Measurements from ENCODE around the gene ETS2.

Gene ETS2

DNA sequence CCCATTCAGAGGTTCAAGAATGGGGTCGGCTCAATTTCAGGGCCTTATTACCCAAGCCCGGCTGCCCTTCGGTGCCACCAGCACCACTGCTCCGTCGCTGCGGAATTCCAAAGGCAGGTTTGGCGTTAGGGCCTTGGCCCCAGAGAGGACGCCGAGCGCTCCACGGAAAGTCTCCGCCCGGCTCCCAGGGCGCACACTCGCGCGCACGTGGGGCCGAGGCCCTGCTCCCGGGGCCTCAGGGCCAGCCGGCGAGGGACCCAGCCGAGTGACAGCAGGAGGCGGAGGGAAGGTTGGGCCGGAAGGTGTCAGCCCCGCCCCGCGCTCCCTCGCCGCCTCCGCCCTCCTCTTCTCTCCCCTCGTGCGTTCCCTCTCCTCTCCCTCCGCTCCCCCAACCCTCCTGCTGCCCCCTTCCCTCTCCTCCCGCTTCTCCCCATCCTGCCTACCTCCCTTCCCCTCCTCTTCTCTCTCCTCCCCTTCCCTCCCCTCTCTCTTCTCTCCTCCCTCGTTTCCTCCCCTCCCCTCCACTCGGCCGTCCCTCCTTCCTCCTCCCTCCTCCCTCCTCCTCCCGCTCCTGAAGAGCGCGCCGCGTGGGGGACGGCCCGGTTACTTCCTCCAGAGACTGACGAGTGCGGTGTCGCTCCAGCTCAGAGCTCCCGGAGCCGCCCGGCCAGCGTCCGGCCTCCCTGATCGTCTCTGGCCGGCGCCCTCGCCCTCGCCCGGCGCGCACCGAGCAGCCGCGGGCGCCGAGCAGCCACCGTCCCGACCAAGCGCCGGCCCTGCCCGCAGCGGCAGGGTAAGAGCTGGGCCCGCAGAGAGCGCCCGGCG lies at the start of gene ETS2:
Gene ETS2 (plus strand): TSS at position 602 of the 825 bp plus-strand sequence. CDS start 4,106 bp downstream, outside the sequence.
- DNase-seq (peak; percentile 71 to 76), ATAC-seq (peak; percentile 83)
- Mint-ChIP-seq H3K27me3 (peaks cover 6% of the 10 kb centered on the region), H3K4me3 (peak within 1 kb of the TSS; percentile 97 to 98), H3K4me1 (peaks cover 43% of the 10 kb centered on the region), H3K9me3 (peaks cover 0 to 5% of the 10 kb centered on the region in 2 donors), H3K27ac (peak within 1 kb of the TSS; percentile 98 to 99)

DNA sequence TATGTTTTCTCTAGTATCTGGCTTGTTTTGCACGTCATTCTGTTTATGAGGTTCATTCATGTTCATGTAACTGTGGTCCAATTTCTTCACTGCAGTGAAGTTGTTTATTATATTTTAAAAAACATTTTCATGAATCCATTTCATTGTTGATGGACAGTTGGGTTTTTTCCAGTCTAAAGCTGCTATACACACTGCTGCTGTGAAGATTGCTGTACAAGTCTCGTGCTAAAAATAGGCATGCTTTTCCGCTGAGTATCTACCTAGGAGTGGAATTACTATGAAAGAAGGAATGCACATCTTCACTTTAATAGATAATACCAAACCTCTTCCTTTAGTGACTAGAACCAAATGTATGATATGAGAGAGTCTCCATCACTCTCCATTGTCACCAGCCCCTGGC lies 49.0 kb upstream of the ETS2 start:
- Mint-ChIP-seq H3K27ac (peak overlapping the region in 1 of 2 donors; percentile 48), H3K27me3 (peaks cover 8% of the 10 kb centered on the region), H3K4me3 (no peak overlapping the region), H3K4me1 (peaks cover 13% of the 10 kb centered on the region), H3K9me3 (no peaks in the 10 kb centered on the region)
- no peak for DNase-seq
- no peak for ATAC-seq

DNA sequence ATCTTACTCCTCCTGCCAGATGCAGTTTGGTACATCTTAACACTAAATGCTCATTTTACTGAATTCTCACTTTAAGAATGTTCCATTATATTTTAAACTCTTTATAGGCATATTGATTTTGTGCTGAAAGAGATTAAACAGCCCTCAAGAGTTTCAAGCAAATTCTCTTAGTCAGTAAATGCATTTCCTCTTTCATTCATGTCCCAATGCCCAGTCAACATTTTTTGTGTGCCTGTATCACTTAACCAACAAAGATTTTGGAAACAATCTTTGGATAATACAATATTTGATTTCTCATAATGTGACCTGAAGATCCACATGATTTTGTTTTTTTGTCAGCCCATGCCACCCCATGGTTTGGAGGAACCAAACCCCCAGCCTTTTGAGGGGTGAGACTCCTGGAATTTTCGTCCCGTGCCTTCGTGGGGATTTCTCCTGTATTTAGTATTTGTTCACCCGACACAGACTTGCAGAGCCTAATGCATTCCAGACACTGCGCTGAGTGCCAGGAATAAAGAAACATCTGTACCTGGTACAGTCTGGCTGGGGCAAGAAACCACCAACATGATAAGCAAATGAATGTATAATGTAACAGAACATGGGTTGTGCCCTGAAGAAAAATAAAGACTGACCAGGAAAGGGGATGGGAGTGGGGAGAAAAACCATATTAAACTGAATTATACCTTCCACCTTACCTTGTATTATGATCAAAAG lies 47.1 kb upstream of the ETS2 start:
- no peak for DNase-seq
- Mint-ChIP-seq H3K27me3 (no peaks in the 10 kb centered on the region), H3K4me3 (no peak overlapping the region), H3K9me3 (no peaks in the 10 kb centered on the region), H3K27ac (no peak overlapping the region), H3K4me1 (peaks cover 18% of the 10 kb centered on the region)
- ATAC-seq = no peak

DNA sequence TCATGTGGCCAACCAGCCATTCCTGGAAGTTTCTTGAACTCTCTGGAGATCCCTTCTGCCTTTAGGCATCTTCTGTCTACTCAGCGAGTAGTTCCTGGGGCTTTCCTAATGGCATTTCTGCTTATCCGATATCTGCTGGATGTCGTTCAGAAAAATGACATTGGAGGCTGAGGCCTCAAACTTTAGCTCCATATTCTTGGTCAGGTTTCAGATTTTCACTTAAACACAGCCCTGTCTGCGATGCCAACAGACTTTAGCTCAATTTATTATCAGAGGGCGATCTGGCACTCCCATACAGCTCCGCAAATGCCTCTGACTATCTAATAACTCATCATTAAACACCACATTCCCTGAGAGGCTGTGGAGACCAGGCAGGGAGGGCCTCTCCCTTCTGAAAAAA lies 46.3 kb upstream of the ETS2 start:
- Mint-ChIP-seq H3K27ac (no peak overlapping the region), H3K27me3 (no peaks in the 10 kb centered on the region), H3K9me3 (no peaks in the 10 kb centered on the region), H3K4me1 (peaks cover 18% of the 10 kb centered on the region), H3K4me3 (no peak overlapping the region)
- DNase-seq = no peak
- ATAC-seq = no peak

DNA sequence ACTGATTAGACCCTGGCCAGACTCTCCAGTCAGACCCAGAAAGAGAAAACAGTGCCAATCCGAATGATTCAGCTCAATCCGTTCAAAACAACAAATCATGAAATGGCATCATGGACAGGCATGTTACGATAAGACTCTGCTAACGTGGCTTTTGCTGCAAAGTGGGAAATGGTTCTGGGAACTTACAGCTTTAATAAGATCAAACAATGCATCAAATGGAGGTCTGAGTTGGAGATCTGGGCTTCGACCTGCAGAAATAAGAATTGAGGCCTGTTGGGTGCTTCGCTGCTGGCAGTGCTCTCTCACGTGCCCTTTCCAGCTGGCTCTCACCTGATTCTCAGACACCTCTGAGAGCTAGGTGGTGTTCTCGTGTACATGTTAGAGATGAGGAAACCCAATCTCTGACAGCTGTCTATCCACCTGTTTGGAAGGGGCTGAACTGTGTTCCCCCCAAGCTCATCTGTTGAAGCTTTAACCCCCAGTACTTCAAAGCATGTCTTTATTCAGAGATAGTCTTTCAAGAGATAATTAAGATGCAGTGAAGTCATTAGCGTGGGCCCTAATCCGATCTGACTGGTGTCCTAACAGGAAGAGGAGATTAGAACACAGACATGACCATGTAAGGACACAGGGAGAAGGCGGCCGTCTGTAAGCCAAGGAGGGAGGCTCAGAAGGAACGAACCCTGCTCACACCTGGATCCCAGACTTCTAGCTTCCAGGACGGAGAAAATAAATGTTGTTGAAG lies 45.5 kb upstream of the ETS2 start:
- Mint-ChIP-seq H3K4me1 (peaks cover 18% of the 10 kb centered on the region), H3K27ac (peak overlapping the region in 1 of 2 donors; percentile 12), H3K4me3 (no peak overlapping the region), H3K9me3 (peaks cover 0 to 4% of the 10 kb centered on the region in 2 donors), H3K27me3 (no peaks in the 10 kb centered on the region)
- DNase-seq = no peak
- no peak for ATAC-seq

DNA sequence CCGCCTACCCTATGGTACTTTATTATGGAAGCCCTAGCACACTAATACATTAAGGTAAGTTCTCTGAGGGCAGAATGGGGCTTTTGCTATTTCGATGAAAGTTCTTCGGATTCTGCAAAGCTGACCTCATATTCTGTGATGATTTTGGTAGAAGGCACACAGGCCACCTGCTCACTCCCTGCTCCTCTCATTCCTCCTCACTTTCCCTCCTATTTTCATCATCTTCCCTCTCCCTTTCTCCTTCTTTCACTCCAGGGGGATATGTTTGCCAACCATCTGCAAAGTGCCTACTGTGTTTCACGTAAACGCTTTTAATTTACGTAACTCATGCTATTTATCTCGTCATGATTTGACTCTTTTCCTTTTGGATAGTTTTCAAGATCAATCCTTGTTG lies 45.0 kb upstream of the ETS2 start:
- Mint-ChIP-seq H3K4me3 (no peak overlapping the region), H3K27me3 (no peaks in the 10 kb centered on the region), H3K9me3 (peaks cover 3 to 10% of the 10 kb centered on the region in 2 donors), H3K27ac (peak overlapping the region in 1 of 2 donors; percentile 34), H3K4me1 (peaks cover 13% of the 10 kb centered on the region)
- ATAC-seq (no peak), DNase-seq (no peak)

DNA sequence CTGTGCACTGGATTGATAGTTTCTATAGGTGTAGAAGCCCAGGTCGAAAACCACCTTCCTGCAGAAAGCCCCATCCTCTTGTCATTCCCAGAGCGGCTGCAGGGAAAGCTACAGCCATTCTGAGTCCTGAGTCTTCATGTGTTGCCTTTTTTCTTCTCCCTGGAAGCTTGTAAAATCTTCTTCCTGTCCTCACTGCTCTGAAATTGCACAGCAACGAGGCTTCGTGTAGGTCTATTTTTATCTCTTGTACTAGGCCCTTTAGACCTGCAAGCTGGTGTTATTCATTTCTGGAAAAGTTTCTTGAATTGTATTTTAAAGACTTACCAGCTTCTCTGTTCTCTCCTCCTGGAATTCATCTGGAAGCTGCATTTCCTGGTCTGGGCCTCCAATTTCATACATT lies 44.2 kb upstream of the ETS2 start:
- ATAC-seq = no peak
- DNase-seq = no peak
- peaks cover 16% of the 10 kb centered on the region for H3K4me1 Mint-ChIP-seq
- H3K9me3 Mint-ChIP-seq = peaks cover 11 to 17% of the 10 kb centered on the region in 2 donors
- H3K4me3 Mint-ChIP-seq = no peak overlapping the region
- H3K27me3 Mint-ChIP-seq = no peaks in the 10 kb centered on the region
- H3K27ac Mint-ChIP-seq = no peak overlapping the region

DNA sequence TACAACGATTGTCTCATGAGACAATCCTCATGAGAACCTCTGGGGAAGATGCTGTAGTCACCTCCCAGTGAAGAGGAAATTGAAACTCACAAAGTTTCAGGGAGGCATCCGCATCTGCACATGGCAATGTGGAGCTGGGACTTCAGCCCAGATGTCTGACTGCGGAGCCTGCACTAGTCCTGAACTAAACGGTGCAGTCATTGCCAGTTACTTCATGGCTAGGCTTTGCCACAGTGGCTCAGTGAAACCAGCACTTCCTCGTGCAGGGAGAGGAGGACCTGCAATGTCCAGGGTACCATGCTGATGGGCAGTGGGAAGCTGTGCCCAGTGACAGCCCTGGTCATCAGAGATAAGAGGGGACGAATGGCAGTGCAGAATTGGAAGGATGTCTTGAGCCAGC lies 40.7 kb upstream of the ETS2 start:
- DNase-seq = no peak

DNA sequence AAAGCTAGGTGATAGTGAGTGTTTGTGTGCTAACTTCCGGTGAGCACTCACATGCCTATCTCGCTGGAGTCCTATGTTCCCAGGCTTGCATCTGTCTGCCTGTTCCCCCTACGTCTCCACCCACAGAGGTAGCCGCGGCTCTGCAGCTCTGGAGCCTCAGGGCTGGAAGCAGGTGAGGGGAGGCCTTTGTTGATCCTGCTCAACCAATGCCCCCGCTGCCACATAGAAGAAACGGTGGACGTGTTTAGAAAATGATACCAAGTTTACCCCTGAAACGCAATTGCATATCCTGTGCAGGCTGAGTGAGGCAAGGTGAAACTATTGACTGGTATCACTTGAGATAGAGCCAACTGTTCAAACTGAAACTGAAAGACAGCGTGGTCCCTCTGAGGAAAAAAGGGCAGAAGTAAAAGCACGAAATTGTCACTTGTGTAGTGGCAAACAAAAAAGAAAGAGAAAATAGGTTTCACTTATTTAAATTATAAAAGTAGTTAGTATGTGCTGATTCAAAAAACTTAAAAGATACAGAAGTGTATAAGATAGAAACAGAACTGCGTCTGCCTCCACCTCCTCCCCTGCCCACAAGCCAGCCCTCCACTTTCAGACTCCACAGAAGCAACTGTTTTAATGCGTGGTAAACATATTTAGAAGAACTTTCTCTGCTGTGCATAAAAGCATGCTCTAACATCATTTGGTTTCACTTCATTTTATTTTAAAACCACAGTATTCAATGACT lies 38.6 kb upstream of the ETS2 start:
- Mint-ChIP-seq H3K4me3 (peak overlapping the region; percentile 68 to 75), H3K27me3 (no peaks in the 10 kb centered on the region), H3K9me3 (peaks cover 11 to 17% of the 10 kb centered on the region in 2 donors), H3K27ac (peak overlapping the region; percentile 79 to 95), H3K4me1 (peaks cover 49% of the 10 kb centered on the region)
- DNase-seq (peak; percentile 69 to 82), ATAC-seq (peak; percentile 87)

More for the DNA sequence above, 40.7 kb upstream of the ETS2 start:
- Mint-ChIP-seq H3K27ac (peak overlapping the region in 1 of 2 donors; percentile 23), H3K4me1 (peaks cover 46% of the 10 kb centered on the region), H3K4me3 (no peak overlapping the region), H3K27me3 (no peaks in the 10 kb centered on the region), H3K9me3 (peaks cover 11 to 17% of the 10 kb centered on the region in 2 donors)
- ATAC-seq = no peak

DNA sequence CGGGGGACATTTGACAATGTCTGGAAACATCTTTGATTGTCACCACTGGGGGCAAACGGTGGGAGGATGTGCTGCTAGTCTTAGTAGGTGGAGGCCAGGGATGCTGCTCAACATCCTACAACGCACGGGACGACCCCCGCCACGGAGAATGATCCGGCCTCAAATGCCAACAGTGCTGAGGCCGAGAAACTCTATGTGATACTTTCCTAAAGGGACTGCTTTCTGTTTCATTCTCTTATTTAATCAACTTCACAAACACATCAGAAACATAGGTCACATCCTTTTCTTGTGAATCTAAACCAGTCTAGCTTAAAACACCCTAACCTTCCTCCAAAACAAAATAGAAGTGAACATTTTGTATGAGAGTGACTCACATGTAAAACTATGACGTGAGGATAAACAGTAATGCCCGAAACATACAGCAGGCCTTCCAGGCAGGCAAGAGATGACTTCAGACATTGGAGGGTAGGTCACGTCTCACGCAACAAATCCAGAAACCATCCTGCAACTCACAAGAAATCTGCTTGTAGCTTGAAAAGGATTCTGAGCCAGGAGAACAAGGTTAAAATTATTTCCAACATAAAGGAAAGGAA lies 37.2 kb upstream of the ETS2 start:
- H3K27ac Mint-ChIP-seq = peak overlapping the region; percentile 83 to 95
- peaks cover 59% of the 10 kb centered on the region for H3K4me1 Mint-ChIP-seq
- H3K4me3 Mint-ChIP-seq = peak overlapping the region; percentile 68 to 75
- DNase-seq (peak; percentile 58 to 87), ATAC-seq (peak; percentile 73)
- H3K27me3 Mint-ChIP-seq = no peaks in the 10 kb centered on the region
- peaks cover 11 to 17% of the 10 kb centered on the region in 2 donors for H3K9me3 Mint-ChIP-seq

DNA sequence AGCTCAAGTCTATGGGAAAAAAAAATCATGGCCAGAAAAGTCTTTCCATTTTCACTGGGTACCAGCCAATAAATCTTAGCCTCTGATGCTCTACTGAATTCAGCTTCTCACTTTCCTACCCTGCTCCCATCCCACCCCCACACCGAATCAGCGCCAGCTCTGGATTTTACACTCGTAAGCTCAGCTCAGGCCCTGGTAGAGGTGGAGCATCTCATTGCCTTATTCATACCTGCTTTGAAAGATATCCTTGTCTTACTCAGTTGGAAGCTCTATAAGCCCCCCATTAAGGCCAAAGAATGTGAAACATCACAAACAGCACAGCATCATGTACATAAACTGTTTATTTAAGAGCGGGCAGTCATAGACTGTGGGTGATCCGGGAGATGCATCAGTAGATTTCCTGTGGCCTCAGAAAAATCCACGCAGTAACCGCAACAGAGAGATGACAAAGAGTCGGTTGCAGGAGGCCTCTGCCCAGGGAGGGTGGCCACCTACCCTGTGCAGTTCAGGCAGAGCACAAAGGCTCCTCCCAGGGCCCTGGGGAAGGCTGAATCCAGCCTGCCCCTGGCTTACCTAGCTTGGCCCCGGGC lies 36.4 kb upstream of the ETS2 start:
- H3K27me3 Mint-ChIP-seq = no peaks in the 10 kb centered on the region
- peaks cover 62% of the 10 kb centered on the region for H3K4me1 Mint-ChIP-seq
- ATAC-seq = no peak
- H3K4me3 Mint-ChIP-seq = peak overlapping the region; percentile 68 to 75
- H3K27ac Mint-ChIP-seq = peak overlapping the region; percentile 83 to 95
- DNase-seq = no peak
- H3K9me3 Mint-ChIP-seq = peaks cover 11 to 17% of the 10 kb centered on the region in 2 donors

DNA sequence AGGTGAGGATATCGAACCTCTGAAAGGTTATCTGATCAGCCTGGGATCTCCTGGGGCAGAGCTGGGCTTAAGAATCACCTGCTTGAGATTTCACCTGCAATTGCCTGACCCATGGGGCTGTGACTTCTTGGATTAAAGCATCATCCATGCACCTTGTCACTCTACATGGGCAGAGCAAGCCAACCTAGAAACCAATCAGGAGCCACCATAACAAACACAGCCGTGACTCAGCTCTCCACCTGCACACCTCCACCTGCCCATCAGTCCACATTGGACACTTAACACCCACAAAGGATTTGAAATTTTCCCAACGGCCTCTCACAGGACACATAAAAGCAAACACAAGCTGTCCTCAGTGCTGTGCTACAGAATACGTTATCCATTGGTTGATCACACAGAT lies 35.1 kb upstream of the ETS2 start:
- Mint-ChIP-seq H3K4me3 (no peak overlapping the region), H3K4me1 (peaks cover 62% of the 10 kb centered on the region), H3K9me3 (peaks cover 8% of the 10 kb centered on the region in 2 donors), H3K27me3 (no peaks in the 10 kb centered on the region), H3K27ac (no peak overlapping the region)
- no peak for DNase-seq
- no peak for ATAC-seq

DNA sequence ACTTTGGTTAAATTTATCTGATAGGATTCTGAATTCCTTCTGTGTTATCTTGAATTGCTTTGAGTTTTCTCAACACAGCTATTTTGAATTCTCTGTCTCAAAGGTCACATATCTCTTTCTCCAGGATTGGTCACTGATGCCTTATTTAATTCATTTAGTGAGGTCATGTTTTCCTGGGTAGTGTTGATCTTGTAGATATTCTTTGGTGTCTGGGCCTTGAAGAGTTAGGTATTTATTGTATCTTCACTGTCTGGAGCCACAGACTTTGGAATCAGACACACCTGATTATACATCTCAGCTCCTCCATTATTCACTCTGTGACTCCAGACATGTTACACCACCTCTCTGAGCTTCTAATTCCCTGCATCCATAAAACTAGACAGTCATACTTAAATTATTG lies 34.2 kb upstream of the ETS2 start:
- H3K27me3 Mint-ChIP-seq = no peaks in the 10 kb centered on the region
- DNase-seq = no peak
- H3K4me3 Mint-ChIP-seq = no peak overlapping the region
- H3K9me3 Mint-ChIP-seq = peaks cover 0 to 5% of the 10 kb centered on the region in 2 donors
- H3K4me1 Mint-ChIP-seq = peaks cover 61% of the 10 kb centered on the region
- no peak overlapping the region for H3K27ac Mint-ChIP-seq
- no peak for ATAC-seq

DNA sequence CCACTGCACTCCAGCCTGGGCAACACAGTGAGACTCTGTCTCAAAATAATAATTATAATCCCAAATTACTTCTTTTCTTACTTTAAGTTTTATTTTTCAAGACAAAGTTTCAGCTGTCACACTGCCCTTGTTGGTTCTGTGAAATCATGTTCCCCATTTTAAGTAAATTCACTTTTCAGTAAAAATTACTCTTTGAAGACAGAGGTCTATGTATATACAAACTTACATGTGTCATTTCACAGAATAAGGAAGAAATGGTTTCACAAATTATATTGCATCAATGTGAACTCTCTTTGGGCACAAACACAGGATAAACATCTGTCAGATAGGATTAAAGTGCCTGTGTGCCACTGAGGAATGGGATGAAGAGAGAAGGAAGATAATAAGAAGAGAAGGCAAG lies 33.1 kb upstream of the ETS2 start:
- Mint-ChIP-seq H3K9me3 (peaks cover 1 to 5% of the 10 kb centered on the region in 2 donors), H3K4me3 (peak overlapping the region in 1 of 2 donors; percentile 23), H3K27ac (no peak overlapping the region), H3K27me3 (no peaks in the 10 kb centered on the region), H3K4me1 (peaks cover 65% of the 10 kb centered on the region)
- no peak for DNase-seq
- no peak for ATAC-seq

Measured in stimulated activated naive CD8-positive, alpha-beta T cell treated with anti-CD3 and anti-CD28 coated beads, Interleukin-15, amount 100 ng/mL, for 72 hours (primary cell).